ENCODE measurements around the gene EMILIN2.

Gene EMILIN2

GRCh38 chr18:2889761-2890192, 43.0 kb downstream of the EMILIN2 start:
- ChIA-PET POLR2A (no interaction called here), CTCF (no interaction called here)
- H3K4me1 ChIP-seq (ENCODE audit: control insufficient read depth, insufficient read depth, low read length), result no peaks in the 10 kb centered on the region; the same call in 1 of the 2 replicates
- H3K9me3 ChIP-seq (ENCODE audit: control insufficient read depth, insufficient read depth, low read depth, low read length), result no peaks in the 10 kb centered on the region; the same call in 1 of the 2 replicates
- no peaks in the 10 kb centered on the region for H3K36me3 ChIP-seq (ENCODE audit: control insufficient read depth in 2 of 2, insufficient read depth in 1 of 2, low read length in 2 of 2)
- TF ChIP-seq ZNF426 (tag by site-specific recombination; IDR thresholded peaks at IDR 0.05) (no peak), ZNF362 (tag by site-specific recombination; IDR thresholded peaks at IDR 0.05) (no peak), ZNF148 (tag by site-specific recombination; IDR thresholded peaks at IDR 0.05; ENCODE audit: borderline replicate concordance) (no peak), ZBTB44 (tag by site-specific recombination; IDR thresholded peaks at IDR 0.05) (no peak), ZNF629 (tag by site-specific recombination; IDR thresholded peaks at IDR 0.05) (no peak), ZNF449 (tag by site-specific recombination; IDR thresholded peaks at IDR 0.05) (no peak)
- H3K27ac ChIP-seq (ENCODE audit: extremely low read depth, low read depth, low read length), result no peak overlapping the region
- no peak overlapping the region for H3K4me3 ChIP-seq (ENCODE audit: low read depth, low read length)

GRCh38 chr18:2890606-2891005, 43.8 kb downstream of the EMILIN2 start:
- POLR2A ChIA-PET, result no interaction called here
- no peaks in the 10 kb centered on the region for H3K36me3 ChIP-seq (ENCODE audit: control insufficient read depth in 2 of 2, insufficient read depth in 1 of 2, low read length in 2 of 2)
- CTCF ChIA-PET, result interaction anchor here (0.7 kb wide), 1 partner anchor 261 kb away, joined by 3 read pairs; no protein-coding TSS in a partner anchor
- H3K9me3 ChIP-seq (ENCODE audit: control insufficient read depth, insufficient read depth, low read depth, low read length), result no peaks in the 10 kb centered on the region; the same call in 1 of the 2 replicates
- no peaks in the 10 kb centered on the region; the same call in 1 of the 2 replicates for H3K4me1 ChIP-seq (ENCODE audit: control insufficient read depth, insufficient read depth, low read length)
- TF ChIP-seq ZNF362 (tag by site-specific recombination; IDR thresholded peaks at IDR 0.05) (no peak), ZNF239 (tag by site-specific recombination; IDR thresholded peaks at IDR 0.05) (no peak), ZNF48 (tag by site-specific recombination; IDR thresholded peaks at IDR 0.05) (no peak), ZNF645 (tag by site-specific recombination; IDR thresholded peaks at IDR 0.05) (no peak), ZIC2 (tag by site-specific recombination; IDR thresholded peaks at IDR 0.05) (no peak), ZNF16 (tag by site-specific recombination; IDR thresholded peaks at IDR 0.05; ENCODE audit: low read depth) (no peak), ZNF174 (tag by site-specific recombination; IDR thresholded peaks at IDR 0.05) (no peak), ATF2 (tag by site-specific recombination; IDR thresholded peaks at IDR 0.05; ENCODE audit: low read depth) (no peak)
- H3K27ac ChIP-seq (ENCODE audit: extremely low read depth, low read depth, low read length), result no peak overlapping the region
- H3K4me3 ChIP-seq (ENCODE audit: low read depth, low read length), result no peak overlapping the region

Measured in HEK293 (cell line).